ENCODE results near the gene ZNF688. TPM values are rescaled to one million over a fixed set of nuclear protein-coding genes. Genes with fewer than 3 reads are reported as not detected.

ZNF688 gene
- total and polyA plus RNA-seq, 12 donors: 6.3 to 23.8 (median 12.4) TPM

GRCh38 chr16:30532285-30533145, 39.0 kb downstream of the ZNF688 start:
- peak overlapping the region in 1 of 10 donors; percentile 98 for H3K27ac ChIP-seq

GRCh38 chr16:30530163-30531037, 41.1 kb downstream of the ZNF688 start:
- peaks cover 0 to 36% (median 18%) of the 10 kb centered on the region in 9 donors for H3K36me3 ChIP-seq
- peaks cover 5 to 43% (median 37%) of the 10 kb centered on the region in 9 donors for H3K4me1 ChIP-seq
- no peak overlapping the region for H3K4me3 ChIP-seq
- no peak overlapping the region for H3K27ac ChIP-seq
- DNase-seq (no peak), ATAC-seq (no peak)
- WGBS, 2 donors: 86 to 88% methylated on average over 13 of the region's 13 CpGs
- H3K27me3 ChIP-seq: no peaks in the 10 kb centered on the region
- no peak for TF ChIP-seq CTCF (IDR thresholded peaks at IDR 0.05)
- intact Hi-C loops (cut with DNase I): loop anchor here in 5 of 10 donors (5.0 to 10.0 kb wide), 6 partner anchors 42 to 466 kb away; partner anchors contain the start of genes ZNF785 (in 3 of the 5), ZNF688 (in 2 of the 5), ALDOA (in 1 of the 5) and SRCAP (in 1 of the 5)
- no peaks in the 10 kb centered on the region for H3K9me3 ChIP-seq

More at GRCh38 chr16:30532285-30533145, 39.0 kb downstream of the ZNF688 start:
- no peak for DNase-seq
- no peaks in the 10 kb centered on the region for H3K27me3 ChIP-seq
- WGBS, 2 donors: 95% methylated on average over 56 to 57 of the region's 57 CpGs
- peaks cover 5 to 49% (median 39%) of the 10 kb centered on the region in 9 donors for H3K4me1 ChIP-seq
- no peak for ATAC-seq
- no peaks in the 10 kb centered on the region for H3K9me3 ChIP-seq
- no peak overlapping the region for H3K4me3 ChIP-seq
- H3K36me3 ChIP-seq: peaks cover 0 to 34% (median 18%) of the 10 kb centered on the region in 9 donors
- intact Hi-C loops (cut with DNase I): loop anchor here in 5 of 10 donors (5.0 to 10.0 kb wide), 6 partner anchors 40 to 468 kb away; partner anchors contain the start of genes ZNF785 (in 3 of the 5), ZNF688 (in 2 of the 5), ALDOA (in 1 of the 5) and SRCAP (in 1 of the 5)
- no peak for TF ChIP-seq CTCF (IDR thresholded peaks at IDR 0.05)

GRCh38 chr16:30528799-30529457, 42.6 kb downstream of the ZNF688 start:
- intact Hi-C loops (cut with DNase I): loop anchor here in 7 of 10 donors (5.0 to 10.0 kb wide), 7 partner anchors 43 to 126 kb away; partner anchors contain the start of genes SEPHS2 (in 4 of the 7), ZNF688 (in 4 of the 7), DCTPP1 (in 1 of the 7) and FBRS (in 1 of the 7)

More at GRCh38 chr16:30528799-30529457, 42.6 kb downstream of the ZNF688 start:
- Histone ChIP-seq H3K27ac (peak overlapping the region in 6 of 10 donors; percentile 94 to 100 (median 98)), H3K27me3 (no peaks in the 10 kb centered on the region), H3K4me3 (no peak overlapping the region), H3K4me1 (peaks cover 8 to 52% (median 42%) of the 10 kb centered on the region in 9 donors), H3K36me3 (peaks cover 0 to 49% (median 18%) of the 10 kb centered on the region in 9 donors), H3K9me3 (no peaks in the 10 kb centered on the region)
- ATAC-seq (no peak), DNase-seq (no peak)
- TF ChIP-seq CTCF (IDR thresholded peaks at IDR 0.05): no peak
- 72 to 80% methylated on average over 4 of the region's 4 CpGs for WGBS, 2 donors

Measured in heart right ventricle (tissue), 16 donors.